ENCODE measurements around the gene RIPOR2.
"Not testable (repeated sequence)": the region's sequence is repeated elsewhere in the genome, so short reads cannot be mapped to it uniquely, and the experiment has no call there.

Gene RIPOR2

GRCh38 chr6:24775520-24776058 lies 160.2 kb downstream of the RIPOR2 start:
- peak; percentile 41 for DNase-seq (ENCODE audit: low read depth)
- TF ChIP-seq, protein P1, sequence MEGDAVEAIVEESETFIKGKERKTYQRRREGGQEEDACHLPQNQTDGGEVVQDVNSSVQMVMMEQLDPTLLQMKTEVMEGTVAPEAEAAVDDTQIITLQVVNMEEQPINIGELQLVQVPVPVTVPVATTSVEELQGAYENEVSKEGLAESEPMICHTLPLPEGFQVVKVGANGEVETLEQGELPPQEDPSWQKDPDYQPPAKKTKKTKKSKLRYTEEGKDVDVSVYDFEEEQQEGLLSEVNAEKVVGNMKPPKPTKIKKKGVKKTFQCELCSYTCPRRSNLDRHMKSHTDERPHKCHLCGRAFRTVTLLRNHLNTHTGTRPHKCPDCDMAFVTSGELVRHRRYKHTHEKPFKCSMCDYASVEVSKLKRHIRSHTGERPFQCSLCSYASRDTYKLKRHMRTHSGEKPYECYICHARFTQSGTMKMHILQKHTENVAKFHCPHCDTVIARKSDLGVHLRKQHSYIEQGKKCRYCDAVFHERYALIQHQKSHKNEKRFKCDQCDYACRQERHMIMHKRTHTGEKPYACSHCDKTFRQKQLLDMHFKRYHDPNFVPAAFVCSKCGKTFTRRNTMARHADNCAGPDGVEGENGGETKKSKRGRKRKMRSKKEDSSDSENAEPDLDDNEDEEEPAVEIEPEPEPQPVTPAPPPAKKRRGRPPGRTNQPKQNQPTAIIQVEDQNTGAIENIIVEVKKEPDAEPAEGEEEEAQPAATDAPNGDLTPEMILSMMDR (IDR thresholded peaks at IDR 0.05; ENCODE audit: insufficient read depth, low read depth, low read length, missing control alignments) = no peak
- peak overlapping the region; percentile 72 for H3K4me3 ChIP-seq (ENCODE audit: low read depth, low read length)

DNA sequence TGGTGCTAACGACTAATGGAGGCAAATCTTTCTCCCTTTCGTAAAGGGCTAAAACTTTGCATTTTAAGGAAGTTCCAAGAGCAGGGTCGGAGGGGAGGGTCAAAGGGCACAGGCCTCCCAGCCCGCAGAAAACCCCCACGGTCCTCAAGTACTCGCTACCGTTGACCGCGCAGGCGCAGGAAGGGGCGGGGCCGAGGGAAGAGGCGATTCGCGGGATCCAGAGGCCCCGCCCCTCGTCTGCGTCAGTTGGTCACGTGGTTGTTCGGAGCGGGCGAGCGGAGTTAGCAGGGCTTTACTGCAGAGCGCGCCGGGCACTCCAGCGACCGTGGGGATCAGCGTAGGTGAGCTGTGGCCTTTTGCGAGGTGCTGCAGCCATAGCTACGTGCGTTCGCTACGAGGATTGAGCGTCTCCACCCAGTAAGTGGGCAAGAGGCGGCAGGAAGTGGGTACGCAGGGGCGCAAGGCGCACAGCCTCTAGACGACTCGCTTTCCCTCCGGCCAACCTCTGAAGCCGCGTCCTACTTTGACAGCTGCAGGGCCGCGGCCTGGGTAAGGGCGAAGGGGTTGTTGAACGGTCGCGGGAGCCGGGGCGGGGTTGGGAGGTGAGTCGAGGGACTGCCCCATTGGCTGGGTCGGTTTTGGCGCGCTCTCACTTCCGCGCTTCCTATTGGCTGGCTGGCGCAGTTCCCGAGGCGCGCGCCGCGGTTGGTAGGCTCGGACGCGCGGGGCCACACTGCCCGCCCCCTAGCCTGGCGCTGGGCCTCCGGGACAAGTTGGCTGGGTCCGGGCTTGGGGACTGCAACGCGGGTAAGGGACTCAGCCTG lies 160.9 kb downstream of the RIPOR2 start, which contains the start of gene GMNN:
TSS of gene GMNN (plus strand) at position 242 of the 824 bp plus-strand sequence. CDS start 2,310 bp downstream, outside the sequence.
- DNase-seq (ENCODE audit: low read depth) = peak; percentile 97
- TF ChIP-seq, protein P1 (IDR thresholded peaks at IDR 0.05; ENCODE audit: insufficient read depth, low read depth, low read length, missing control alignments) = no peak
- H3K4me3 ChIP-seq (ENCODE audit: low read depth, low read length) = peak within 1 kb of the TSS; percentile 72

DNA sequence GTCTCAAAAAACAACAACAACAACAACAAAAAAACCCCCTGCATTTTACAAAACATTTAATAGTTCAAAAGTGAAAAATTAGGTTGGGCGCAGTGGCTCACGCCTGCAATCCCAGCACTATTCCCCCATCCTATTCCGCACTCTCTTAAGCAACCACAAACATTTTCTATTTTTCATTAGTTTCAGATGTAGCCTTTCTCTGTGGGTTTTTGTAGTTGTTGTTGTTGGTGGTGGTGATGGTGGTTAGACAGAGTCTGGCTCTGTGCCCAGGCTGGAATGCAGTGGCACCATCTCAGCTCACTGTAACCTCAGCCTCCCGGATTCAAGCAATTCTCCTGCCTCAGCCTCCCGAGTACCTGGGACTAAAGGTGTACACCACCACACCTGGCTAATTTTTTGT lies 167.4 kb downstream of the RIPOR2 start:
- H3K4me3 ChIP-seq (ENCODE audit: low read depth, low read length) = no peak overlapping the region
- TF ChIP-seq, protein P1 (IDR thresholded peaks at IDR 0.05; ENCODE audit: insufficient read depth, low read depth, low read length, missing control alignments) = no peak
- DNase-seq (ENCODE audit: low read depth) = no peak

- H3K4me3 ChIP-seq (ENCODE audit: low read depth, low read length) = no peak overlapping the region
- peak; percentile 46 for DNase-seq (ENCODE audit: low read depth)
- TF ChIP-seq, protein P1 (IDR thresholded peaks at IDR 0.05; ENCODE audit: insufficient read depth, low read depth, low read length, missing control alignments) = peak; percentile 30
These were observed 168.9 kb downstream of the RIPOR2 start for GRCh38 chr6:24766680-24767462.

GRCh38 chr6:24765968-24766367 lies 169.8 kb downstream of the RIPOR2 start:
- H3K4me3 ChIP-seq (ENCODE audit: low read depth, low read length); DNase-seq (ENCODE audit: low read depth): not testable (repeated sequence)

GRCh38 chr6:24764833-24765828 lies 170.6 kb downstream of the RIPOR2 start:
- not testable (repeated sequence) for DNase-seq (ENCODE audit: low read depth); H3K4me3 ChIP-seq (ENCODE audit: low read depth, low read length)

DNA sequence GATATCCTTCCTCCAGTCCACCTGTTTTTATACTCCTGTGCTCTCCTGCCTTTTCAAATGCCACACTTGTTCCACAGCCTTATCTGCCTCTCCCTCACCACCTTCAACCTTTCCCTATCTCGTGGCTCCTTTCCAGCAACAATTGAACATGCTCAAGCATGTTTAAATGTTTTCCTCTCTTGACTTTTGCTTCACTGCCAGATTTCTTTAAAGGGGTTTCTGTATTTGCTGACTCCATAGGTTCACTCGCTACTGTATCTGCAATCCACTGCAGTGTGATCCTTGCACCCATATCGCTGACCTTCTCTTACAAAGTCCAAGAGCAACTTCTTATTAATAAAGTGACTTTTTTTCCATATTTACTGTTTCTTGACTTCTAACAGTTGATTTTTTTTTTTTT lies 172.2 kb downstream of the RIPOR2 start:
- no peak overlapping the region for H3K4me3 ChIP-seq (ENCODE audit: low read depth, low read length)
- DNase-seq (ENCODE audit: low read depth) = no peak
- TF ChIP-seq, protein P1 (IDR thresholded peaks at IDR 0.05; ENCODE audit: insufficient read depth, low read depth, low read length, missing control alignments) = no peak
